Stimulated activated CD8-positive, alpha-beta memory T cell treated with anti-CD3 and anti-CD28 coated beads, Interleukin-15, amount 100 ng/mL, for 48 hours (primary cell): ENCODE measurements around the gene COMMD1.
"Not testable (repeated sequence)": the region's sequence is repeated elsewhere in the genome, so short reads cannot be mapped to it uniquely, and the experiment has no call there.

Experiments
- DNase-seq, 2 donors: peaks; one replicate each; pipeline ENCODE4 v3.0.0-alpha.2; 2020; ENCODE audit warnings: low read depth in 2 of 2

COMMD1 gene

DNA sequence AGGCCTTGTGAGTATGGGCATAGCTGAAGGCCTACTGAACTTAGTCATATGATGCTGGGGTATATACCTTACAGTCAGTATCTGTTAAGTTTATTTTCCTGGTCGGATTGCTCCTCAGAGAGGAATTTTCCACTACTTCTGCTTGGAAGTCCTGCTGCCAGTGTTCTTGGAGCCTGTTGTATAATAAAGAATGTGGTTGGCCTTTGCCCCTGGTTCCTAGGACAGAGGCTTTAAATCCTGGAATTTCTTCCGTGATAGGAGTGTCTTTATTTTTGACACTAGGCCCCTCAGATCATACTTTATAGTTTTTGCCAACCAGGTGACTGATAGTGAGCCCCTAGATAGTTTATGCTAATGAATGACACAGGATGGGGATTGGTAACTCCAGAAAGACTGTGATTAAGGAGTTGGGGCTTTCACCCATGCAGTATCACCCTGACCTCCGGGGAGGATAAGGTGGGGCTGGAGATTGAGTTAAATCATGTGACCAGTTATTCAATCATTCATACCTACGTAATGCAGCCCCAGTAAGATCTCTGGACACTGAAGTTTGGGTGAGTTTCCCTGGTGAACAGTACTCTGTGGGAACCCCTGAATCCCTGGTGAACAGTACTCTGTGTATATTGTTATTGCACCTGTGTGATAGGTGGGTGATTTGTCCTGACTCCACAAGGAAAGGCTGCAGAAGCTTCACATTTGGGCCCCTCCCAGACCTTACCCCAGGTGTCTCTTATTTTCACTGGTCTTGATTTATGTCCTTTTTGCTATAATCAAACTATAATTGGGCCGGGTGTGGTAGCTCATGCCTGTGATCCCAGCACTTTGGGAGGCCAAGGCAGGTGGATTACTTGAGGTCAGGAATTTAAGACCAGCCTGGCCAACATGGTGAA is 56.9 kb downstream of the COMMD1 start:
- no peak for DNase-seq

DNA sequence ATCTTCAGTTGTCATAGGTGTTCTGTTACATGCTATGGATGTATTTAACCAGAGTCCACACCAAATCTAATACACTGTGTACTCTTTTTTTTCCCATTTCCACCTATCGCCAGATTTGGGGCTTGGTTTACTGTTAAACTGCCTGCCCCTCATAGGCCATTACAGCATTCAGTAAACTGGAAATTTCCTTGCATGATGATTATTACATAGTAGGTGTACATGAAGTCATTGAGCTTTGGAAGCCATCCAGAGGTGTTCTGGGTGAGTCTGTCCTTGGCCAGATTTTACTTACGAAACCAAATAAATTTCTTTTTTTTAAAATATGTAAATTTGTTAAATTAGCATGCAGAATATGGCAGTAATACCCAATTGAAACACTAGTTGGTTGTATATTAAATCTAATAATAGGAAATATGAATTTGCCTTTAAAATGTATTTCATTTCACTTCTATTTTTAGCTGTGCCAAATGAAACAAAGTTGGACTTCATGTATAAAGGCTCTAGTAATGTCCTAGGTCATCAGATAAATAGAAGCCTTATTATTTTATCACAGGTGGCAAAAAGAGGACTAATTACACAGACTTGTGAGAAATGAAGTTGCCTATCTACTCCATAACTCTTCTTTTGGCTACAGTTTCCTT is 60.7 kb downstream of the COMMD1 start:
- DNase-seq: no peak

DNA sequence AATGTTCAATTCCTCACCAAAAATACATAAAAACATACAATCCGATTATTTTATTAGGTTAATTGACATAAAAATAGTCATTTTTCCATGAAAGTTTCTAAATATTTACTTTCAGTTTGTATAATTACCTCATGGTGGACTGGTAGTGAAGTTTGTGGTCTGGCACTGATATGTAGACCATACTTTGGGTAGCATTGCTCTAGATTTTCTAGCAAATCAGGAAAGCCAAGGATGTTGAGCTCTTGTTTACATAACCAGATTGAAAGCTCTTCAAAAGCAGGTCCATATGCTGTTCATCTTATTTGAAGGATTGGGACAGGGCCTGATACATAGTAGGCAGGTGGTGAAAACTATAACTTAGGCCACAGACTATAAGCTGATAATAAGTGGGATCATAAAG is 61.8 kb downstream of the COMMD1 start:
- no peak for DNase-seq

GRCh38 chr2:61969376-61969775 is 63.9 kb downstream of the COMMD1 start:
- DNase-seq: no peak

DNA sequence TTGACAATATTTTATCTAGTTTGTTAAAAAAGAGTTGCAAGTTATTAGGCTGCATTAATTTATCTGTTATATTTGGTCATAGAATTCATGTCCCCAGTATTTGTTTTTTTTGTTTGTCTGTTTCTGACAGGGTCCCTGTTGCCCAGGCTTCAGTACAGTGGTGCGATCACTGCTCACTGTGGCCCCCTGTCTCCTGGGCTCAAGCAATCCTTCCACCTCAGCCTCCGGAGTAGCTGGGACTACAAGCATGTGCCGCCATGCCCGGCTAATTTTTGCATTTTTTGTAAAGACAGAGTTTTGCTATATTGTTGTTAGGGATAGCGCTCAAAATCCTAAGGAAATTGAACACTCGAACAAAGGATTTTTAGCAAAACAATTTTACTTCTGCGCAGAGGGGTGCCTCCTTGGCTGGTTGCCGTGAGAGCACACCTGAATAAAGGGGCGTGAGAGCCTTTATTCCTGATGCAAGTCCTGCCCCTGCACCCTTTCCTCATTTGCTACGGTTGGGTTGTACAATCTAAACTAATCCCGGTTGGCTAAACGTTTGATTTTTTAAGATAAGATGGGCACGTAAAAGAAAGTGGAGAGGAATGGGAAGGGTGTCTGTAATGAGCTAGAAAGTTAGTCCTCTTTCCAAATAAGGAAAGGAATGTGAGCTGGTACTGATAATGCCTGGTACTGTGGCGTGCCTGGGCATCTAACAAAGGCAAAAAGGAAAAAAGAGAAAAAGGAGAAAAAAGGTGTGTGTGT is 65.5 kb downstream of the COMMD1 start:
- no peak for DNase-seq

DNA sequence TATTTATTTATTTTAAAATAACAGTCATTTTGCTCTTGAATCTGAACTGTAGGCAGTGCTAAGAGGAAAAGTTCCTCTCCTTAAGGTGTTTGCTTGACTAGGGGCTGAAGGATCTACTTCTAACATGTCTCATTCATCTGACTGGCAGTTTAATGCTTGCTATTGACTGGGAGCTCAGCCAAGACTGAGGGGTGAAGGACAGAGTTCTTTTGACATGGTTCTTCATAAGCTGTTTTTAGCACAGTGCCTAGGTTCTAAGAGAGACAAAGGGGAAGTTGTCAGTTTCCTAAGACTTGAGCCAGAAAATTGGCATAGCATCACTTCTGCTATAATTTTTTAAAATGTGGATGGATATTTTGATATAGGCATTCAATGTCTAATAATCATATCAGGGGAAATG is 73.0 kb downstream of the COMMD1 start:
- DNase-seq: no peak

- no peak for DNase-seq
Observed at GRCh38 chr2:61980758-61981157, 75.3 kb downstream of the COMMD1 start.

DNA sequence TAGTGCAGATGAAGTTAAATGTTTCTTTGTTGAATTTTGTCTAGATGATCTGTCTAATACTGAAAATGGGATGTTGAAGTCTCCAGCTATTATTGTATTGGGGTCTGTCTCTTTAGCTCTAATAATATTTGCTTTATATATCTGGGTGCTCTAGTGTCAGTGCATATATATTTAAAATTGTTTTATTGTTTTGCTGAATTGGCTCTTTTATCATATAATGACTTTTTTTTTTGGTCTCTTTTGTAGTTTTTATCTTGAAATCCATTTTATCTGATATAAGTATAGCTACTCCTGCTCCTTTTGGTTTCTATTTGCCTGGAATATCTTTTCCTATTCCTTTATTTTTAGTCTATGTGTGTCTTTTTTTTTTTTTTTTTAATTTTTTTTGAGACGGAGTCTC is 79.2 kb downstream of the COMMD1 start:
- no peak for DNase-seq

- no peak for DNase-seq
Observed at GRCh38 chr2:61988462-61989366, 83.2 kb downstream of the COMMD1 start.

DNA sequence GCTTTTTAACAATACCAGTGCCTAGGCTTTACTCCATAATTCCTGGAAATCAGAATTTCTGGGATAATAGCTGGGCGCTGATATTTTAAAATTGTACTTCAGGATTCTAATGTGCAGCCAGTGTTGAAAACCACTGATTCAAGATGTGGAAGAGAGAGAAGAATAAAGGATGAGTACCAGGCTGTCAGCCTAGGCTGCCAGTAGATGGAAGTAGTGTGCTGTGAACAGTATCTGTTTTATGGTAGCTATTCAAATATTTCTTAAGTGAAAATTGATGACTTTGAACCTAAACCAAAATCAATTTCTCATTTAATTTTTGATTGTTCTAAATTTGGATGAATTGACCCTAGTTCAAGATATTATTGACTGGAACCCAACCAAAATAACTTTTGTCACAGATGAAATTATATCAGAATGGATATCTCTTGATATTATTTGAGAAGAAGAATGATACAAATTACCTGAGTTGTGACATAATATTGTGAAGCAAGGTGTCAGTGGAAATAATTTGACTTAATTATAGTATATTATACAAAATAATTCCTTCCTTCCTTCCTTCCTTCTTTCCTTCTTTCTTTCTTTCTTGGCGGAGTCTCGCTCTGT is 88.0 kb downstream of the COMMD1 start:
- no peak for DNase-seq

DNA sequence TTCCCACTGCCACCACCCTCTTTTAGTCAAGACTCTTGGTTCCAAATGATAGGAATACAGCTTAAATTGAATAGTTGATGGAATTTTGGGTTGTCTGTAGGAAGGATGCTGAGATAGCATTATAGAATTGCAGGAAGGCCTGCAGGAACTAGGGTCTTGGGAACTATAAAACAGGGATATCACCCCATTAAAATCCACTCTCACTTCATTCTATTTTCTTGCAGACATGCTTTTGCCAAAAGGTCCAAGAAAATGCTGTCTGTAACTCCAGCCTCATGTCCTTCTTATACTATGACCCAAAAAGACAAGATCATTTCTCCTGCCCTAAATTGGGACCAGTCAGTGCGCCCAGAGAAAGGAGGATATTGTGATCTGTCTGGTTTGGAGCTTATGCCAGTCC is 89.1 kb downstream of the COMMD1 start:
- no peak for DNase-seq

DNA sequence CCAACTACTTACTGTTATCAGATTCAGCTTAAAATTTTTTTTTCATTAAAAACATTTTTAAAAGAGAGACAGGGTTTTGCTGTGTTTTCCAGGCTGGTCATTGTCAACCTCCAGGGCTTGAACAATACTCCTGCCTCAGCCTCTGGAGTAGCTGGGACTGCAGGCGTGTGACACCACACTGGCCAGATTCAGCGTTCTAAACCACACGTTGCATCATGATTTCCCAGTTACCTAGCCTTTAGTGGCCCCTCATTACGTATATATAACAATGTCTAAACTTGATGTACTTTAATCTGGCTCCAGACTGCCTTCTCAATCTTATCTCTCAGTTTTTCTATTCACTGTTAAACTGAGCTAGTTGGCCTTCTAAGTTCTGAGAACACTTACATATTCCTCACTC is 89.6 kb downstream of the COMMD1 start:
- DNase-seq: no peak

DNA sequence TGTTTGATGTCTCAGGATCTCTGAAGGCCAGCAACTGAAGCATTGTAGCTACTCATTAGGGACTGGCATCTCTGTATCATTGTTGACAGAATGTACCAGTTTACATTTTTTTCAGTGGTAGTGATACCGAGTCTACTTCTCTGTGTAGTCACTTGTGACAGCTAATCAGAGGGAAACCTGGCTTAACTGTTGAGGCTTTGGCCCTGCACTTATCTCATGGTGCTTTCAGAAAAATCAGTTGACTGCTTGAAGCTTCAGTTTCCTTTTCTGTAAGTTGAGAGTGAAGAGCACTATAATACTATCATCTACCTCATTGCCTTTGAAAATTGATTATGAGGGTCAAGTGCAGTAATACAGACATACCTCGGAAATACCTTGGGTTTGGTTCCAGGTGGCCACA is 90.0 kb downstream of the COMMD1 start:
- DNase-seq: no peak

DNA sequence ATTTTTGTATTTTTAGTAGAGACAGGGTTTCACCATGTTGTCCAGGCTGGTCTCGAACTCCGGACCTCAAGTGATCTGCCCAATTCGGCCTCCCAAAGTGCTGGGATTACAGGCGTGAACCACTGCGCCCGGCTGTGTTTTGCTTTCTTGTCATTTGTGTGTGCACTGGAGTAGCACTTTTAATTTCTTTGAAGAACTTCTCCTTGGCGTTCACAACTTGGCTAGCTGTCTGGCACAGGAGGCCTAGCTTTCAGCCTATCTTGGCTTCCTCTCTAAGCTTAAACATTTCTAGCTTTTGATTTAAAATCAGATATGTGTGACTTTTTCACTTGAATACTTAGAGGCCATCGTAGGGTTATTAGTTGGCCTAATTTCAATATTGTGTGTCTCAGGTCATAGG is 93.0 kb downstream of the COMMD1 start:
- DNase-seq: no peak

DNA sequence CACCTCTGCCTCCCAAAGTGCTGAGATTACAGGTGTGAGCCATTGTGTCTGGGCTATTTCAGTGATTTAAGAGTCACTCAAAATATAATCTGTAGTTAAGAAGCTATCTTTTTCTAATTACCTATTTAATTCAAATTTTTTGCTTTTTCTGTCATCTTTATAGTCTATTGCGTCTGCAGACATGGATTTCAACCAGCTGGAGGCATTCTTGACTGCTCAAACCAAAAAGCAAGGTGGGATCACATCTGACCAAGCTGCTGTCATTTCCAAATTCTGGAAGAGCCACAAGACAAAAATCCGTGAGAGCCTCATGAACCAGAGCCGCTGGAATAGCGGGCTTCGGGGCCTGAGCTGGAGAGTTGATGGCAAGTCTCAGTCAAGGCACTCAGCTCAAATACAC is 95.1 kb downstream of the COMMD1 start:
- DNase-seq: no peak

DNA sequence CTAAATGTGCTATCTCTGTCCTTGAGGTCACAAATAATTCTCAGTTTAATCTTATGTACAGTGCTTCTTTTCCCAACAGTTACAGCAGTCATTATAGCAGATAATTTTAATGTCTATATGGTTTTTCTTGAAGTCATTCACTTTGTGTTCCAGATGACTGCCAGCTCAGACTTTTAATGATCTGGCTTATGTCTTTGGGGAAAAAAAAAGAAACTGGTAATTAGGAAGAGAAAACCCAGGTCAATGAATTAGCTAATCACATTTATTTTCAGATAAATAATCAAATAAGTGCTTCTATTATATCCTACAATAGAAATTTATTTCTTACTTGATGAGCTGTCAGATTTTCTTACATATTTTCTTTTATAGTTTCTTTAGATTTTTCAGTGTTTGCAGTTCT is 96.0 kb downstream of the COMMD1 start:
- DNase-seq: no peak

DNA sequence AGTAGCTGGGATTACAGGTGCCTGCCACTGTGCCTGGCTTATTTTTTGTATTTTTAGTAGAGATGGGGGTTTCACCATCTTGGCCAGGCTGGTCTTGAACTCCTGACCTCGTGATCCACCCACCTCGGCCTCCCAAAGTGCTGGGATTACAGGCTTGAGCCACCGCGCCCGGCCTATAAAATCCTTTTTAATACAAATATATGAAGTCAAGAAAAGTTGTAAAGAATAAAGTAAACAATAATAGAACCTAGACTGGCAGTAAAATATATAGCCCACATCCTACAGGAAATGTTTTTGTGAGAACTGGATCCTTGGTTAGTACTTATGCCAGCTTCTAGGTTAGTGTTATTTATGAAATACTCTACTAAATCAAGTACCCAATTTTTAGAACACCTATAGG is 99.0 kb downstream of the COMMD1 start:
- not testable (repeated sequence) for DNase-seq

GRCh38 chr2:62007555-62007954 is 102.1 kb downstream of the COMMD1 start:
- DNase-seq: no peak

- DNase-seq: no peak
Observed at GRCh38 chr2:62010632-62011256, 105.3 kb downstream of the COMMD1 start.

DNA sequence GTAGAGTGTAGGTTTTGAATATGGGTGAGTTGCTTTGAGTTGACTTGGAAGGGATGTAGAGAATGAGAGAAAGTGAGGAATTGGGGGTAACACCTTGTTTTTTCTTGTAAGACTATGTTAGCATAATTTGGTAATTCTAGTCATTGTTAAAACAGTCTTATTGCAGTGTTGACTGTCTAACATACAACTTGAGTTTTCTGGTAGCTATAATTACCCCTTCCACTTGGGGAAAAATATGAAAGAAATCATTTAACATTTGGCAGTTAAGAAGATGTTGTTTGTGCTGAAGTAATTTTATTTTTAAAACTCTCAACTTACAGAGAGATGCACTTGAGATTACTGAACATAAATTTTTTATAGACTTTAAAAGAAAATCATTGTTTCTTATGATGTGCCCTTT is 108.2 kb downstream of the COMMD1 start:
- DNase-seq: no peak

GRCh38 chr2:62014102-62014501 is 108.6 kb downstream of the COMMD1 start:
- no peak for DNase-seq
